IPS-18a (cell line): Measurements from ENCODE around the gene FRMD3.

ENCODE experiments used
- H3K27ac ChIP-seq: one replicate; pipeline ENCODE4 v1.5.1; 2013; ENCODE audit warnings: low read length
- H3K27me3 ChIP-seq: one replicate; pipeline ENCODE4 v1.6.1; 2013; ENCODE audit warnings: mild to moderate bottlenecking, low read length; ENCODE audit not compliant: control insufficient read depth, insufficient read depth
- H3K36me3 ChIP-seq: one replicate; pipeline ENCODE4 v1.6.1; 2013; ENCODE audit warnings: low read depth, low read length; ENCODE audit not compliant: control insufficient read depth
- H3K4me1 ChIP-seq: one replicate; pipeline ENCODE4 v1.6.1; 2013; ENCODE audit warnings: low read depth, low read length; ENCODE audit not compliant: control insufficient read depth
- H3K4me3 ChIP-seq: one replicate; pipeline ENCODE4 v1.5.1; 2013; ENCODE audit warnings: low read length
- H3K9ac ChIP-seq: one replicate; pipeline ENCODE4 v1.6.1; 2013; ENCODE audit warnings: mild to moderate bottlenecking, low read length, moderate library complexity
- H3K9me3 ChIP-seq: one replicate; pipeline ENCODE4 v1.6.1; 2013; ENCODE audit warnings: low read depth, low read length; ENCODE audit not compliant: control insufficient read depth

The FRMD3 gene

GRCh38 chr9:83491995-83492394, 46.2 kb downstream of the FRMD3 start:
- H3K4me1 ChIP-seq: no peaks in the 10 kb centered on the region
- H3K27me3 ChIP-seq: no peaks in the 10 kb centered on the region
- no peaks in the 10 kb centered on the region for H3K9me3 ChIP-seq
- H3K4me3 ChIP-seq: no peak overlapping the region
- H3K27ac ChIP-seq: no peak overlapping the region
- no peaks in the 10 kb centered on the region for H3K36me3 ChIP-seq
- H3K9ac ChIP-seq: no peak overlapping the region

DNA sequence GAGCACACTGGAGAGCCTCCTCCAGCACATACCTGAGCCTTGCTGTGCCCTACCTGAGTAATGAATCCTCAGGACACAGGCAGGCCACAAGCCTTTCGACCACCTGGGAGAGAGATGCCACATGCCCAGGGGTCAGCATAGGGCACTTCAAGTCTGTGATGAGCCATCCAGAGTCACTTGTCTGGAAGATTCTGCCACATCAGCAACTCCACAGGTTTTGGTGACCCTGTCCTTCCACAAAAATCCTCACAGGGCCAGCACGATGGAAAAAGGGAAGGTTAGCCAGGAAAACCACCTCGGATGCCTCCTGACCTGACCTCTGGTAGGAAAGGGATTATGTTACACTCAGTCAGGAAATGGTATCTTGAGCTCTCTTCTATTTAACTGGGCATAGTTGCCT, 46.8 kb downstream of the FRMD3 start:
- H3K27me3 ChIP-seq: no peaks in the 10 kb centered on the region
- no peaks in the 10 kb centered on the region for H3K36me3 ChIP-seq
- H3K9ac ChIP-seq: no peak overlapping the region
- no peaks in the 10 kb centered on the region for H3K4me1 ChIP-seq
- H3K27ac ChIP-seq: no peak overlapping the region
- no peak overlapping the region for H3K4me3 ChIP-seq
- no peaks in the 10 kb centered on the region for H3K9me3 ChIP-seq

DNA sequence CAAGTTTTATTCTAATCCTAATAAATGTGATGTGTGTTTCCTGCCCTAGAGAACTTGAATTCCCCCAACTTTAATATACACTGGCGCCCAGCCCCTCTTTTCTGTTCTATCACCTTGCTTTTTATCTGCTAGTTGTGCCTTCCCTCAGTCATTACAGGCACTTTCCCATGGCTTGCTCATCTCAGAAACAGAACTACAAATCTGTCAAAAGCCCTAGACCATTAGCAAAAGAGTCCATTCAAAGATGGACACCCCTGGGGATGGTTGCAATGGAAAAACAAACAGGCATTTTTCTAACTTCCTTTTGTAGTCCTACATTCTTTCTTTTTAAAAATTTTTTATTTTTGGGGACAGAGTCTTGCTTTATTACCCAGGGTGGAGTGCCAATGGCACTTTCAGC, 48.2 kb downstream of the FRMD3 start:
- H3K9ac ChIP-seq: no peak overlapping the region
- H3K4me1 ChIP-seq: no peaks in the 10 kb centered on the region
- no peak overlapping the region for H3K27ac ChIP-seq
- no peaks in the 10 kb centered on the region for H3K36me3 ChIP-seq
- no peaks in the 10 kb centered on the region for H3K9me3 ChIP-seq
- no peaks in the 10 kb centered on the region for H3K27me3 ChIP-seq
- no peak overlapping the region for H3K4me3 ChIP-seq

GRCh38 chr9:83484990-83485389, 53.2 kb downstream of the FRMD3 start:
- Histone ChIP-seq H3K36me3 (no peaks in the 10 kb centered on the region), H3K27ac (no peak overlapping the region), H3K4me3 (no peak overlapping the region), H3K4me1 (no peaks in the 10 kb centered on the region), H3K9ac (no peak overlapping the region), H3K27me3 (no peaks in the 10 kb centered on the region), H3K9me3 (no peaks in the 10 kb centered on the region)

GRCh38 chr9:83483223-83483622, 55.0 kb downstream of the FRMD3 start:
- Histone ChIP-seq H3K27me3 (no peaks in the 10 kb centered on the region), H3K4me3 (no peak overlapping the region), H3K36me3 (no peaks in the 10 kb centered on the region), H3K4me1 (no peaks in the 10 kb centered on the region), H3K9ac (no peak overlapping the region), H3K27ac (no peak overlapping the region), H3K9me3 (no peaks in the 10 kb centered on the region)

- H3K27ac ChIP-seq: no peak overlapping the region
- no peaks in the 10 kb centered on the region for H3K9me3 ChIP-seq
- no peaks in the 10 kb centered on the region for H3K27me3 ChIP-seq
- H3K4me1 ChIP-seq: no peaks in the 10 kb centered on the region
- H3K9ac ChIP-seq: no peak overlapping the region
- H3K4me3 ChIP-seq: no peak overlapping the region
- no peaks in the 10 kb centered on the region for H3K36me3 ChIP-seq
Observed at GRCh38 chr9:83479765-83480164, 58.4 kb downstream of the FRMD3 start.

DNA sequence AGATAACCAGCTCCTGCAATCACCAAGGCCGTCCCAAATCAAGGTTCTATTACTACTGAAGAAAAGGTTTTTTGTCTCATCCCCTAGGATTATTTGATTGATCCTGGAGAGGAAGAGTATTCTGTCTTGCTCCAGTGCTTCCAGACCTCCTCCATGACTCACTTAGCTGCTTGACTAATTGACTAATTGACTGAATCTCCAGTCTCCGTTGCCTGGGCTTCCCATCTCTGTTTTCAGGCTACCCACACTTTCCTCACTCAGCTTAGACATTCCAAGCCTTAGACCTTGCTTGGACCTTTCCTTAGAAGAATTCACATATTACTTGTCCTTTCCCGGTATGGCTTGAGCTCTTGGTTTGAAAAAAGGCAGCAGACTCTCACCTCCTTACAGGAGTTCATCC, 60.6 kb downstream of the FRMD3 start:
- H3K4me3 ChIP-seq: no peak overlapping the region
- no peaks in the 10 kb centered on the region for H3K9me3 ChIP-seq
- H3K36me3 ChIP-seq: no peaks in the 10 kb centered on the region
- H3K27ac ChIP-seq: no peak overlapping the region
- no peaks in the 10 kb centered on the region for H3K4me1 ChIP-seq
- H3K9ac ChIP-seq: no peak overlapping the region
- no peaks in the 10 kb centered on the region for H3K27me3 ChIP-seq

DNA sequence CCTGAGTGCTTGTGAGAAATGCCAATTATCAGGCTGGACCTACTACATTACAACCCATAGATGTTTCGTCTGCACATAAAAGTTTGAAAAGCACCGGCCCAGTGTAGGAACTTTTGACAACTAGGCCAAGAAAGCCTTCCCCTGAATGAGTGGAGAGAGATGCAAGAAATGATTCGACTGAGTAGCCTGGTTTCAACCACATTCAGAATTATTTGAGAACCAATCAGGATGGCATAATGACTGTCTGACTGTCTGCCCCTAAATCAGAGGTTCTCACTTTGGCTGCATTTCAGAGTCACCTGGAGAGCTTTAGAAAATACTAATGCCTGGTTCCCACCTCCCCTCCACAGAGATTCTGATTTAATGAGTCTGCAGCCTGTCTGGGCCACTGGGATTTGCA, 61.1 kb downstream of the FRMD3 start:
- Histone ChIP-seq H3K27ac (no peak overlapping the region), H3K9ac (no peak overlapping the region), H3K4me3 (no peak overlapping the region), H3K27me3 (no peaks in the 10 kb centered on the region), H3K9me3 (no peaks in the 10 kb centered on the region), H3K4me1 (no peaks in the 10 kb centered on the region), H3K36me3 (no peaks in the 10 kb centered on the region)

DNA sequence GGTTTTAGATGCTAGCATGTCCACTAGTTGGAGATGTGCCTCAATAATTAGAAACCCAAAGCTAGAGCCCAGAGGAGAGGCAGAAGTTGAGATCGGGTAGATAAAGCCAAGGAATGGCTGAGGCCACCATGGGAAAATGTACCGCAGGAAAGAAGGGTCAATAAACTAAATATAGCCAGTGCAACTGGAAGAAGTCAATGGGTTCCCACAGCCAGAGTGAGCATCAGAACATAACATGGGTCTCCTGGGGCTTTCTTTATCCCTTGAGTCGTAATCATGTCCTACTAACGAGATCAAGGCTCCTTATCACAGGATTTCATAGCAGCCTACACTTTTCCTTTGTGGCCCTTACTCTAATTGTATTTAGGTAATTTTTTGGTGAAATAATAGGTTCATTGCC, 61.7 kb downstream of the FRMD3 start:
- Histone ChIP-seq H3K9ac (no peak overlapping the region), H3K4me1 (no peaks in the 10 kb centered on the region), H3K27me3 (no peaks in the 10 kb centered on the region), H3K36me3 (no peaks in the 10 kb centered on the region), H3K4me3 (no peak overlapping the region), H3K27ac (no peak overlapping the region), H3K9me3 (no peaks in the 10 kb centered on the region)

DNA sequence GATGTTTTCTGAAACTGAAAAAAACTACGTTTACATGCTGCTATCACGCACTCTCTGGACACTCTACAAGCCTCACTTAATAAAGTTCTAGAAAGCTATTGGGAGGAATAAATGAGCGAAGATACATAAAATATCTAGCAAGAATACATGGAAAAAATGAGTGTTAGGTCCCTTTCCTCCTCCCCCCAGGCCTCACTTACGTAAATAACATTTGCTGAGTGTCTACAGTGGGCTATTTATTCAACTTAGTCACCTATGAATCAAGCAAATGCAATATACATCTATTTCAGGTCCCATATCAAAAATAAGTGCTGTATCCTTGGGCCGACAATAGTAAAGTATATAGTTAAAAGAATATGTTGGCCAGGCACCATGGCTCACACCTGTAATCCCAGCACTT, 62.5 kb downstream of the FRMD3 start:
- H3K9ac ChIP-seq: no peak overlapping the region
- H3K4me1 ChIP-seq: no peaks in the 10 kb centered on the region
- H3K27ac ChIP-seq: no peak overlapping the region
- H3K27me3 ChIP-seq: no peaks in the 10 kb centered on the region
- H3K36me3 ChIP-seq: no peaks in the 10 kb centered on the region
- no peak overlapping the region for H3K4me3 ChIP-seq
- no peaks in the 10 kb centered on the region for H3K9me3 ChIP-seq

GRCh38 chr9:83474631-83475030, 63.6 kb downstream of the FRMD3 start:
- peaks cover under 1% of the 10 kb centered on the region for H3K4me1 ChIP-seq

GRCh38 chr9:83473488-83473971, 64.7 kb downstream of the FRMD3 start:
- H3K27ac ChIP-seq: no peak overlapping the region

More at GRCh38 chr9:83474631-83475030, 63.6 kb downstream of the FRMD3 start:
- no peaks in the 10 kb centered on the region for H3K36me3 ChIP-seq
- no peak overlapping the region for H3K4me3 ChIP-seq
- no peaks in the 10 kb centered on the region for H3K9me3 ChIP-seq
- H3K27ac ChIP-seq: no peak overlapping the region
- H3K9ac ChIP-seq: no peak overlapping the region
- no peaks in the 10 kb centered on the region for H3K27me3 ChIP-seq

More at GRCh38 chr9:83473488-83473971, 64.7 kb downstream of the FRMD3 start:
- Histone ChIP-seq H3K9me3 (no peaks in the 10 kb centered on the region), H3K27me3 (no peaks in the 10 kb centered on the region), H3K4me3 (no peak overlapping the region), H3K36me3 (no peaks in the 10 kb centered on the region), H3K9ac (no peak overlapping the region), H3K4me1 (peaks cover 4% of the 10 kb centered on the region)
